HepG2 (cell line): Measurements from ENCODE around the gene COPE. TPM values are rescaled to one million over a fixed set of nuclear protein-coding genes. Genes with fewer than 3 reads are reported as not detected.

Experiments used
- ATAC-seq: fragments of 200-7000 bp; cut with Tn5 transposase; 3 replicates; pipeline ENCODE4 v1.9.1; 2020; ENCODE audit warnings: mild to moderate bottlenecking, moderate library complexity
- BruUV-seq: library from RNA; stranded (reverse); fragments of 400-500 nt; replicated peaks from 2 replicates; lab custom pipeline; 2021; lab: Mats Ljungman, UMichigan
- CTCF ChIA-PET: fragments of 300-600 bp; formaldehyde crosslinking; extraction: SDS; loops from one replicate; lab custom pipeline; 2021; ENCODE audit warnings: low total read pairs, inconsistent platforms, low intra/inter-chr PET ratio; lab: Yijun Ruan, JAX
- POLR2A ChIA-PET: fragments of 350-600 bp; sonication (Branson Sonifier 250); formaldehyde crosslinking; loops from one replicate; lab custom pipeline; 2020; ENCODE audit warnings: antibody characterized with exemption, inconsistent platforms; lab: Yijun Ruan, JAX
- DNase-seq: peaks from one replicate; pipeline ENCODE4 v3.0.0-alpha.2; 2015; ENCODE audit warnings: low spot score
- FAIRE-seq: peaks from 3 replicates; lab custom pipeline; 2011; peaks lifted over from hg19 to GRCh38; lab: Jason Lieb, UNC
- H2AFZ ChIP-seq: one replicate; pipeline ENCODE4 v1.6.1; 2011; ENCODE audit warnings: low read length, inconsistent platforms
- H3K27ac ChIP-seq: fragments of 300-600 bp; 3 replicates; pipeline ENCODE4 v1.8.0; 2011; ENCODE audit warnings: mixed run types, mild to moderate bottlenecking, mixed read lengths, low read length, inconsistent platforms; ENCODE audit not compliant: insufficient read depth; ENCODE audit errors: extremely low read length
- H3K27me3 ChIP-seq, 2 experiments: fragments of 200-600 bp in 1 of 2; 2 replicates in 1 of 2; 3 replicates in 1 of 2; pipeline versions ENCODE4 v1.6.0 to v1.8.0; 2011; ENCODE audit warnings: low read length in 2 of 2, mild to moderate bottlenecking in 2 of 2, moderate library complexity in 2 of 2, inconsistent platforms in 1 of 2; ENCODE audit not compliant: insufficient read depth in 2 of 2, control insufficient read depth in 1 of 2
- H3K36me3 ChIP-seq, 2 experiments: fragments of 200-600 bp in 1 of 2; replicated peaks in 1 of 2; 2 replicates in 1 of 2; 3 replicates in 1 of 2; pipeline versions ENCODE4 v1.5.1 to v1.8.0; 2011; ENCODE audit warnings: low read length in 2 of 2, inconsistent platforms in 1 of 2; ENCODE audit not compliant: insufficient read depth in 2 of 2, control insufficient read depth in 1 of 2
- H3K4me1 ChIP-seq: 2 replicates; pipeline ENCODE4 v1.5.1; 2012; ENCODE audit warnings: low read length, inconsistent platforms; ENCODE audit not compliant: insufficient read depth
- H3K4me2 ChIP-seq: 2 replicates; pipeline ENCODE4 v1.6.0; 2011; ENCODE audit warnings: low read depth, low read length, inconsistent platforms
- H3K4me3 ChIP-seq, 3 experiments: fragments of 200-600 bp in 1 of 3; sonication (generic), shearing (Covaris generic) in 1 of 3; replicated peaks in 1 of 3; 2 replicates each; pipeline ENCODE4 v1.5.1; 2011 to 2016; ENCODE audit warnings: low read length in 3 of 3, inconsistent platforms in 2 of 3, low read depth in 2 of 3, mild to moderate bottlenecking in 2 of 3, control low read depth in 1 of 3, mixed read lengths in 1 of 3; ENCODE audit not compliant: insufficient read depth in 1 of 3
- H3K79me2 ChIP-seq: one replicate; pipeline ENCODE4 v1.6.1; 2011; ENCODE audit warnings: low read length, inconsistent platforms; ENCODE audit not compliant: insufficient read depth
- H3K9ac ChIP-seq: 2 replicates; pipeline ENCODE4 v1.6.0; 2011; ENCODE audit warnings: mild to moderate bottlenecking, low read depth, low read length, inconsistent platforms; ENCODE audit not compliant: insufficient read depth
- H3K9me3 ChIP-seq: 2 replicates; pipeline ENCODE4 v1.5.1; 2012; ENCODE audit warnings: mild to moderate bottlenecking, low read length
- H4K20me1 ChIP-seq: 2 replicates; pipeline ENCODE4 v1.6.0; 2011; ENCODE audit warnings: inconsistent platforms, mild to moderate bottlenecking, low read length, moderate library complexity; ENCODE audit not compliant: insufficient read depth
- CCAR2 ChIP-seq: fragments of 200-400 bp; formaldehyde crosslinking; optimal IDR thresholded peaks from 2 replicates; pipeline ENCODE3; 2018; ENCODE audit warnings: low read depth, mild to moderate bottlenecking, low read length, moderate library complexity
- KLF6 ChIP-seq: IDR thresholded peaks from 2 replicates; pipeline ENCODE4 v1.8.0; 2016; ENCODE audit warnings: missing biosample characterization, missing genetic modification reagents
- SIN3B ChIP-seq: fragments of 150-350 bp; IDR thresholded peaks from 2 replicates; pipeline ENCODE4 v1.6.1; 2014; ENCODE audit warnings: low read length
- SNRNP70 ChIP-seq: fragments of 200-400 bp; formaldehyde crosslinking; IDR thresholded peaks from 2 replicates; pipeline ENCODE4 v1.6.1; 2017; ENCODE audit warnings: mild to moderate bottlenecking, low read depth, low read length, moderate library complexity
- TIGD3 ChIP-seq: sonication (generic); formaldehyde crosslinking; IDR thresholded peaks from 2 replicates; pipeline ENCODE4 v1.5.1; 2020; ENCODE audit warnings: mild to moderate bottlenecking, missing genetic modification reagents, borderline replicate concordance
- ZNF441 ChIP-seq: sonication (generic); formaldehyde crosslinking; IDR thresholded peaks from 2 replicates; pipeline ENCODE4 v1.7.0; 2021; ENCODE audit warnings: missing genetic modification reagents, borderline replicate concordance
- ZNF652 ChIP-seq: IDR thresholded peaks from 2 replicates; pipeline ENCODE4 v1.6.1; 2016; ENCODE audit warnings: low read depth, borderline replicate concordance
- ZNF776 ChIP-seq: sonication (generic); formaldehyde crosslinking; IDR thresholded peaks from 2 replicates; pipeline ENCODE4 v1.4.0; 2020; ENCODE audit warnings: mild to moderate bottlenecking, missing genetic modification reagents
- ZNF788 ChIP-seq: sonication (generic); formaldehyde crosslinking; IDR thresholded peaks from 2 replicates; pipeline ENCODE4 v1.5.0; 2020; ENCODE audit warnings: mild to moderate bottlenecking, missing genetic modification reagents, borderline replicate concordance
- ZSCAN20 ChIP-seq: sonication (generic); formaldehyde crosslinking; IDR thresholded peaks from 2 replicates; pipeline ENCODE4 v1.4.0; 2020; ENCODE audit warnings: missing genetic modification reagents, mild to moderate bottlenecking, borderline replicate concordance
- WGBS: methylation state at CpG from one replicate; pipeline ENCODE4 v1.1.6; 2017; ENCODE audit warnings: low lambda C conversion rate; 5-methylcytosine and 5-hydroxymethylcytosine counted together
- in situ Hi-C: cut with HindIII; loops from 2 replicates; pipeline ENCODE4 v1.10.0; 2017; ENCODE audit warnings: low pct_unique_long_range_greater_than_20kb; ENCODE audit not compliant: extremely low pct_ligation_motif_present
- intact Hi-C: fragments of 100-400 bp; cut with micrococcal nuclease; formaldehyde crosslinking; loops from one replicate; pipeline ENCODE4 v1.10.0; 2022; ENCODE audit not compliant: unreplicated experiment
- polyA plus RNA-seq, 8 experiments: library from polyadenylated mRNA; depleted of rRNA in 3 of 8; stranded (reverse) in 7 of 8; unstranded in 1 of 8; fragments of >200 nt; fragmentation: Illumina TruSeq in 4 of 8; extraction: Trizol in 4 of 8; gene quantifications; 2 replicates each; pipeline versions ENCODE4 v1.2.1 to v1.2.3, GENCODE V29; 2011 to 2016; ENCODE audit warnings: low read depth in 4 of 8, missing spikeins in 1 of 8, mixed read lengths in 1 of 8; ENCODE audit not compliant: insufficient read depth in 1 of 8
- total RNA-seq, 5 experiments: library from RNA; depleted of rRNA; stranded (reverse); fragments of >200 nt; fragmentation: Illumina TruSeq; extraction: Trizol; gene quantifications; 2 replicates each; pipeline ENCODE4 v1.2.3, GENCODE V29; 2016; ENCODE audit warnings: low read depth in 1 of 5
- TF ChIP-seq, protein P1 (sequence below): sonication (generic); formaldehyde crosslinking; IDR thresholded peaks from 2 replicates; pipeline ENCODE4 v1.4.0; 2020; ENCODE audit warnings: mild to moderate bottlenecking, missing genetic modification reagents
- TF ChIP-seq, protein P2 (sequence below): sonication (generic); formaldehyde crosslinking; IDR thresholded peaks from 2 replicates; pipeline ENCODE4 v1.5.0; 2020; ENCODE audit warnings: missing genetic modification reagents, mild to moderate bottlenecking, borderline replicate concordance
- TF ChIP-seq, protein P3 (sequence below): sonication (generic); formaldehyde crosslinking; IDR thresholded peaks from 2 replicates; pipeline ENCODE4 v1.4.0; 2020; ENCODE audit warnings: missing genetic modification reagents

Gene COPE
- total and polyA plus RNA-seq, 2 of the 13 experiments (the other 11 are each of a cell fraction or from before 2014, with no cell fraction given) = 189 to 205 TPM

DNA sequence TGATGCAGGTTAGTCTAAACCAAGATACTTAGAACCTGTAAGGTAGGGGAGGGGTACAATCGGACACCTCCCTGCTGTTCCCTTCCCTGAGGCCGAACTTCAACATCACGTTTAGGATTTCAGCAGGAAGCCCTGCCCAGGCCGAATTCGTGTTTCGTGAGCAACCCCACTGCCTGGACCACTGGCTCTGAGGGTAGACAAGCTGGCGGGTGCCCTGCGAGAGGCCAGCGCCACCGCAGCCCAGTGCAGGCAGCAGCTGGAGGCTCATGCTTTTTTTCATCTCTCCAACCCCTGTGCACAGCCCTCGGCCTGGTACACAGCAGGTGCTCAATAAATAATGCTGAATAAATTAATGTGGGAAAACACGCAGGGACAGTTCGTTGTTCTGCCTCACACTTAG lies 14.1 kb upstream of the COPE start:
- ChIA-PET POLR2A (no interaction called here), CTCF (no interaction called here)
- no peaks in the 10 kb centered on the region for H3K27me3 ChIP-seq
- FAIRE-seq (no peak), DNase-seq (no peak), ATAC-seq (no peak)
- no TSS peak for BruUV-seq
- H3K9me3 ChIP-seq = no peaks in the 10 kb centered on the region
- no peaks in the 10 kb centered on the region for H3K79me2 ChIP-seq
- in situ Hi-C loops (no loop called here), intact Hi-C loops (no loop called here)
- no peak overlapping the region for H3K9ac ChIP-seq
- no peak overlapping the region for H3K27ac ChIP-seq
- no peaks in the 10 kb centered on the region for H4K20me1 ChIP-seq
- no peak overlapping the region for H2AFZ ChIP-seq
- no peak overlapping the region for H3K4me2 ChIP-seq
- WGBS = 97% methylated on average over 13 of the region's 13 CpGs
- no peak overlapping the region for H3K4me3 ChIP-seq
- no peak for TF ChIP-seq ZNF441 (CRISPR knock-in tag)
- no peak for TF ChIP-seq ZNF652 (CRISPR knock-in tag)
- TF ChIP-seq SIN3B = no peak
- no peak for TF ChIP-seq ZNF776 (CRISPR knock-in tag)
- no peak for TF ChIP-seq SNRNP70
- TF ChIP-seq, protein P1, sequence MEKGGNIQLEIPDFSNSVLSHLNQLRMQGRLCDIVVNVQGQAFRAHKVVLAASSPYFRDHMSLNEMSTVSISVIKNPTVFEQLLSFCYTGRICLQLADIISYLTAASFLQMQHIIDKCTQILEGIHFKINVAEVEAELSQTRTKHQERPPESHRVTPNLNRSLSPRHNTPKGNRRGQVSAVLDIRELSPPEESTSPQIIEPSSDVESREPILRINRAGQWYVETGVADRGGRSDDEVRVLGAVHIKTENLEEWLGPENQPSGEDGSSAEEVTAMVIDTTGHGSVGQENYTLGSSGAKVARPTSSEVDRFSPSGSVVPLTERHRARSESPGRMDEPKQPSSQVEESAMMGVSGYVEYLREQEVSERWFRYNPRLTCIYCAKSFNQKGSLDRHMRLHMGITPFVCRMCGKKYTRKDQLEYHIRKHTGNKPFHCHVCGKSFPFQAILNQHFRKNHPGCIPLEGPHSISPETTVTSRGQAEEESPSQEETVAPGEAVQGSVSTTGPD = no peak
- no peak for TF ChIP-seq ZNF788 (CRISPR knock-in tag)
- TF ChIP-seq KLF6 (CRISPR knock-in tag) = no peak
- TF ChIP-seq ZSCAN20 = no peak
- TF ChIP-seq CCAR2 = no peak
- TF ChIP-seq TIGD3 (CRISPR knock-in tag) = no peak
- TF ChIP-seq, protein P2, sequence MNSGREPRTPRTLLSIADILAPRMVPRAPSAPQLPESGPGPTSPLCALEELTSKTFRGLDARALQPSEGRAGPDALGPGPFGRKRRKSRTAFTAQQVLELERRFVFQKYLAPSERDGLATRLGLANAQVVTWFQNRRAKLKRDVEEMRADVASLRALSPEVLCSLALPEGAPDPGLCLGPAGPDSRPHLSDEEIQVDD (CRISPR knock-in tag) = no peak
- TF ChIP-seq, protein P3, sequence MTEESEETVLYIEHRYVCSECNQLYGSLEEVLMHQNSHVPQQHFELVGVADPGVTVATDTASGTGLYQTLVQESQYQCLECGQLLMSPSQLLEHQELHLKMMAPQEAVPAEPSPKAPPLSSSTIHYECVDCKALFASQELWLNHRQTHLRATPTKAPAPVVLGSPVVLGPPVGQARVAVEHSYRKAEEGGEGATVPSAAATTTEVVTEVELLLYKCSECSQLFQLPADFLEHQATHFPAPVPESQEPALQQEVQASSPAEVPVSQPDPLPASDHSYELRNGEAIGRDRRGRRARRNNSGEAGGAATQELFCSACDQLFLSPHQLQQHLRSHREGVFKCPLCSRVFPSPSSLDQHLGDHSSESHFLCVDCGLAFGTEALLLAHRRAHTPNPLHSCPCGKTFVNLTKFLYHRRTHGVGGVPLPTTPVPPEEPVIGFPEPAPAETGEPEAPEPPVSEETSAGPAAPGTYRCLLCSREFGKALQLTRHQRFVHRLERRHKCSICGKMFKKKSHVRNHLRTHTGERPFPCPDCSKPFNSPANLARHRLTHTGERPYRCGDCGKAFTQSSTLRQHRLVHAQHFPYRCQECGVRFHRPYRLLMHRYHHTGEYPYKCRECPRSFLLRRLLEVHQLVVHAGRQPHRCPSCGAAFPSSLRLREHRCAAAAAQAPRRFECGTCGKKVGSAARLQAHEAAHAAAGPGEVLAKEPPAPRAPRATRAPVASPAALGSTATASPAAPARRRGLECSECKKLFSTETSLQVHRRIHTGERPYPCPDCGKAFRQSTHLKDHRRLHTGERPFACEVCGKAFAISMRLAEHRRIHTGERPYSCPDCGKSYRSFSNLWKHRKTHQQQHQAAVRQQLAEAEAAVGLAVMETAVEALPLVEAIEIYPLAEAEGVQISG = no peak
- peaks cover 3% of the 10 kb centered on the region; the same call in 1 of the 2 replicates for H3K4me1 ChIP-seq
- H3K36me3 ChIP-seq = peaks cover 4 to 6% of the 10 kb centered on the region in 2 experiments; a peak in 3 of 5 replicates
